ENCODE data around the gene SCRN1. TPM values are rescaled to one million over a fixed set of nuclear protein-coding genes. Genes with fewer than 3 reads are reported as not detected.
A peak's percentile ranks its signal among the peaks of the same experiment; 100 is the strongest.
"Not testable (repeated sequence)": the region's sequence is repeated elsewhere in the genome, so short reads cannot be mapped to it uniquely, and the experiment has no call there.

Gene SCRN1
- total and polyA plus RNA-seq, 5 donors: 10.1 to 30.9 (median 29.0) TPM

- WGBS: 78% methylated on average over 12 of the region's 12 CpGs
- ATAC-seq (no peak), DNase-seq (no peak)
- intact Hi-C loops (cut with DNase I): no loop called here
- H3K27me3 ChIP-seq (ENCODE audit: control insufficient read depth, insufficient read depth): no peaks in the 10 kb centered on the region
- no peak overlapping the region for H3K4me3 ChIP-seq (ENCODE audit: low read length)
- no peaks in the 10 kb centered on the region for H3K4me1 ChIP-seq (ENCODE audit: control insufficient read depth, insufficient read depth, low read length)
- H3K27ac ChIP-seq (ENCODE audit: low read length): no peak overlapping the region
- no peaks in the 10 kb centered on the region for H3K9me3 ChIP-seq (ENCODE audit: control insufficient read depth, low read length)
Measured at GRCh38 chr7:29968683-29969395, 20.8 kb downstream of the SCRN1 start.

GRCh38 chr7:29965030-29965429, 24.6 kb downstream of the SCRN1 start:
- WGBS: 80% methylated on average over 3 of the region's 3 CpGs
- Histone ChIP-seq H3K4me1 (ENCODE audit: control insufficient read depth, insufficient read depth, low read length) (no peaks in the 10 kb centered on the region), H3K9me3 (ENCODE audit: control insufficient read depth, low read length) (no peaks in the 10 kb centered on the region), H3K27me3 (ENCODE audit: control insufficient read depth, insufficient read depth) (no peaks in the 10 kb centered on the region), H3K4me3 (ENCODE audit: low read length) (no peak overlapping the region), H3K27ac (ENCODE audit: low read length) (no peak overlapping the region)
- DNase-seq: no peak
- no peak for ATAC-seq
- intact Hi-C loops (cut with DNase I): no loop called here

GRCh38 chr7:29962035-29962434, 27.6 kb downstream of the SCRN1 start:
- intact Hi-C loops (cut with DNase I): no loop called here
- H3K27ac ChIP-seq (ENCODE audit: low read length): no peak overlapping the region
- DNase-seq: no peak
- no peak overlapping the region for H3K4me3 ChIP-seq (ENCODE audit: low read length)
- no peak for ATAC-seq
- no peaks in the 10 kb centered on the region for H3K4me1 ChIP-seq (ENCODE audit: control insufficient read depth, insufficient read depth, low read length)
- no peaks in the 10 kb centered on the region for H3K27me3 ChIP-seq (ENCODE audit: control insufficient read depth, insufficient read depth)
- WGBS: 94% methylated on average over 1 of the region's 1 CpG
- H3K9me3 ChIP-seq (ENCODE audit: control insufficient read depth, low read length): no peaks in the 10 kb centered on the region

GRCh38 chr7:29961611-29962010, 28.0 kb downstream of the SCRN1 start:
- DNase-seq; H3K4me3 ChIP-seq (ENCODE audit: low read length); H3K27ac ChIP-seq (ENCODE audit: low read length); H3K4me1 ChIP-seq (ENCODE audit: control insufficient read depth, insufficient read depth, low read length); ATAC-seq; H3K27me3 ChIP-seq (ENCODE audit: control insufficient read depth, insufficient read depth); intact Hi-C loops (cut with DNase I); H3K9me3 ChIP-seq (ENCODE audit: control insufficient read depth, low read length): not testable (repeated sequence)
- WGBS: 98% methylated on average over 19 of the region's 19 CpGs

- DNase-seq (no peak), ATAC-seq (no peak)
- H3K9me3 ChIP-seq (ENCODE audit: control insufficient read depth, low read length): no peaks in the 10 kb centered on the region
- H3K27me3 ChIP-seq (ENCODE audit: control insufficient read depth, insufficient read depth): no peaks in the 10 kb centered on the region
- H3K4me1 ChIP-seq (ENCODE audit: control insufficient read depth, insufficient read depth, low read length): no peaks in the 10 kb centered on the region
- intact Hi-C loops (cut with DNase I): no loop called here
- no peak overlapping the region for H3K27ac ChIP-seq (ENCODE audit: low read length)
- WGBS: 75% methylated on average over 8 of the region's 8 CpGs
- H3K4me3 ChIP-seq (ENCODE audit: low read length): no peak overlapping the region
Measured at GRCh38 chr7:29958667-29959358, 30.8 kb downstream of the SCRN1 start.

- Histone ChIP-seq H3K4me3 (ENCODE audit: low read length) (no peak overlapping the region), H3K4me1 (ENCODE audit: control insufficient read depth, insufficient read depth, low read length) (no peaks in the 10 kb centered on the region), H3K27ac (ENCODE audit: low read length) (no peak overlapping the region), H3K27me3 (ENCODE audit: control insufficient read depth, insufficient read depth) (no peaks in the 10 kb centered on the region), H3K9me3 (ENCODE audit: control insufficient read depth, low read length) (no peaks in the 10 kb centered on the region)
- DNase-seq (no peak), ATAC-seq (no peak)
- intact Hi-C loops (cut with DNase I): no loop called here
- 80% methylated on average over 9 of the region's 9 CpGs for WGBS
Measured at GRCh38 chr7:29957521-29958310, 31.9 kb downstream of the SCRN1 start.

GRCh38 chr7:29956487-29956836, 33.1 kb downstream of the SCRN1 start:
- intact Hi-C loops (cut with DNase I): no loop called here
- no peak for DNase-seq

GRCh38 chr7:29955799-29956486, 33.7 kb downstream of the SCRN1 start:
- ATAC-seq: no peak
- Histone ChIP-seq H3K27me3 (ENCODE audit: control insufficient read depth, insufficient read depth) (no peaks in the 10 kb centered on the region), H3K4me1 (ENCODE audit: control insufficient read depth, insufficient read depth, low read length) (no peaks in the 10 kb centered on the region), H3K9me3 (ENCODE audit: control insufficient read depth, low read length) (no peaks in the 10 kb centered on the region), H3K4me3 (ENCODE audit: low read length) (no peak overlapping the region), H3K27ac (ENCODE audit: low read length) (no peak overlapping the region)
- WGBS: 51% methylated on average over 8 of the region's 8 CpGs
- intact Hi-C loops (cut with DNase I): no loop called here
- no peak for DNase-seq

More at GRCh38 chr7:29956487-29956836, 33.1 kb downstream of the SCRN1 start:
- H3K4me3 ChIP-seq (ENCODE audit: low read length): no peak overlapping the region
- no peaks in the 10 kb centered on the region for H3K4me1 ChIP-seq (ENCODE audit: control insufficient read depth, insufficient read depth, low read length)
- no peak overlapping the region for H3K27ac ChIP-seq (ENCODE audit: low read length)
- no peak for ATAC-seq
- 66% methylated on average over 3 of the region's 3 CpGs for WGBS
- no peaks in the 10 kb centered on the region for H3K9me3 ChIP-seq (ENCODE audit: control insufficient read depth, low read length)
- no peaks in the 10 kb centered on the region for H3K27me3 ChIP-seq (ENCODE audit: control insufficient read depth, insufficient read depth)

- Histone ChIP-seq H3K4me1 (ENCODE audit: control insufficient read depth, insufficient read depth, low read length) (no peaks in the 10 kb centered on the region), H3K27me3 (ENCODE audit: control insufficient read depth, insufficient read depth) (no peaks in the 10 kb centered on the region), H3K4me3 (ENCODE audit: low read length) (no peak overlapping the region), H3K9me3 (ENCODE audit: control insufficient read depth, low read length) (no peaks in the 10 kb centered on the region), H3K27ac (ENCODE audit: low read length) (no peak overlapping the region)
- ATAC-seq (no peak), DNase-seq (no peak)
- WGBS: 81% methylated on average over 7 of the region's 7 CpGs
- intact Hi-C loops (cut with DNase I): no loop called here
Measured at GRCh38 chr7:29955075-29955792, 34.4 kb downstream of the SCRN1 start.

GRCh38 chr7:29953726-29954347, 35.8 kb downstream of the SCRN1 start:
- Histone ChIP-seq H3K9me3 (ENCODE audit: control insufficient read depth, low read length) (no peaks in the 10 kb centered on the region), H3K27ac (ENCODE audit: low read length) (no peak overlapping the region), H3K27me3 (ENCODE audit: control insufficient read depth, insufficient read depth) (no peaks in the 10 kb centered on the region), H3K4me1 (ENCODE audit: control insufficient read depth, insufficient read depth, low read length) (no peaks in the 10 kb centered on the region), H3K4me3 (ENCODE audit: low read length) (no peak overlapping the region)
- no peak for DNase-seq
- 61% methylated on average over 4 of the region's 4 CpGs for WGBS
- ATAC-seq: peak; percentile 48 to 53
- intact Hi-C loops (cut with DNase I): no loop called here

Data from right cardiac atrium (tissue), 5 donors.